Measurements from ENCODE around the gene NELL2.

Gene NELL2

DNA sequence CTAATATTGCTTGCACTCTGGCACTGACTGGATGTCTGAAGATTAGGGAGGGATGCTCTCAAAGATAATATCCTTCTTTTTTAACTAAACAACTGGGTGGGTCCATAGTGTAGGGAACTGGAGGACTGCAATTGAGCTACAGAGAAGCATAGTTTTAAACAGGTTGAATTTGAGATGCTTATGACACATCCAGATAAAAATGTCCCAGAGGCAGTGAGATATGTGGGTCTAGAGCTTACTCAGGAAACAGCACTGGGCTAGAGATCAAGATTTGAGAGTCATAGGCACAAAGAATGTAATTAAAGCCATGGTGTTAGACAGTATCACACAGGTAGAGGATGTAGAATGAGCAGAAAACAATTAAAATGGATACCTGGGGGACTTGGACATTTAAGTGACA is 198.4 kb downstream of the NELL2 start:
- no peak for DNase-seq (ENCODE audit: low read depth)
- no peak overlapping the region for H3K4me3 ChIP-seq (replicated peaks; ENCODE audit: low read depth, low read length)
- TF ChIP-seq, protein P1, sequence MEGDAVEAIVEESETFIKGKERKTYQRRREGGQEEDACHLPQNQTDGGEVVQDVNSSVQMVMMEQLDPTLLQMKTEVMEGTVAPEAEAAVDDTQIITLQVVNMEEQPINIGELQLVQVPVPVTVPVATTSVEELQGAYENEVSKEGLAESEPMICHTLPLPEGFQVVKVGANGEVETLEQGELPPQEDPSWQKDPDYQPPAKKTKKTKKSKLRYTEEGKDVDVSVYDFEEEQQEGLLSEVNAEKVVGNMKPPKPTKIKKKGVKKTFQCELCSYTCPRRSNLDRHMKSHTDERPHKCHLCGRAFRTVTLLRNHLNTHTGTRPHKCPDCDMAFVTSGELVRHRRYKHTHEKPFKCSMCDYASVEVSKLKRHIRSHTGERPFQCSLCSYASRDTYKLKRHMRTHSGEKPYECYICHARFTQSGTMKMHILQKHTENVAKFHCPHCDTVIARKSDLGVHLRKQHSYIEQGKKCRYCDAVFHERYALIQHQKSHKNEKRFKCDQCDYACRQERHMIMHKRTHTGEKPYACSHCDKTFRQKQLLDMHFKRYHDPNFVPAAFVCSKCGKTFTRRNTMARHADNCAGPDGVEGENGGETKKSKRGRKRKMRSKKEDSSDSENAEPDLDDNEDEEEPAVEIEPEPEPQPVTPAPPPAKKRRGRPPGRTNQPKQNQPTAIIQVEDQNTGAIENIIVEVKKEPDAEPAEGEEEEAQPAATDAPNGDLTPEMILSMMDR (IDR thresholded peaks at IDR 0.05; ENCODE audit: low read length, missing control alignments) = no peak

DNA sequence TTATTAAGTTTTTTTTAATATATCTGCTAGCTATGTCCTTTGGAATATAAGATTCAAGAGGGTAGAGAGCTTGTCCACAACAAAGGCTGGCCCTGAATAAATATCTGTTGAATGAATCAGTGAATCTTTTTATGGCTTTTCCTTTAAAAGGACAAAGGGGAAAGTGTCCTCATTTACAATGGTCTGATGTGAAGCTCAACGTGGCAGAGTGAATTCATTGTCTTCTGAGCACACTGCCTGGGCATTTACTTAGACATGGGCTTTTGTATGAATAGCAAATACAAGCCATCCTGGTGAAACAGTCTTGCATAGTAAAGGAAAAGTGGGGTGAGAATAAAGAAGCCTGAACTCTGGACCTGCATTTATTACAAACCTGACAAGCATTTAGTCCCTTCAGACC is 201.2 kb downstream of the NELL2 start:
- TF ChIP-seq, protein P1 (IDR thresholded peaks at IDR 0.05; ENCODE audit: low read length, missing control alignments) = no peak
- no peak overlapping the region for H3K4me3 ChIP-seq (replicated peaks; ENCODE audit: low read depth, low read length)
- DNase-seq (ENCODE audit: low read depth) = no peak

DNA sequence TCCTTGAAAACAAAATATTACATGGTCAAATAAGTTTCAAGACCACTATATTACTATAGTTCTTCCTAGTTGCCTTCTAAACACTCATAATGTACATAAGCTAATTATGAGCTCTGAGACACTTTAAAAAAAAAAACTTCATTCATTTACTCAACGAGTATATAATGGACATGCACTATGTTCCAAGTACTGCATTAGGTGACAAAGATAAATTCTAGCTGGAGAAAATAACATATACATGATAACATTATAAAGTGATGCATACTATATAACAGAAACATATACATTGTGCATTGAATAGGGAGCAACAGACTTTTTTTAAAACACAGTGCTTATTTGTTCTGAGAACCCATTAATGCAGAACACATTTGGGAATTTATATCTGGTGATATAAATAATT is 202.3 kb downstream of the NELL2 start:
- TF ChIP-seq, protein P1 (IDR thresholded peaks at IDR 0.05; ENCODE audit: low read length, missing control alignments) = no peak
- no peak for DNase-seq (ENCODE audit: low read depth)
- no peak overlapping the region for H3K4me3 ChIP-seq (replicated peaks; ENCODE audit: low read depth, low read length)

DNA sequence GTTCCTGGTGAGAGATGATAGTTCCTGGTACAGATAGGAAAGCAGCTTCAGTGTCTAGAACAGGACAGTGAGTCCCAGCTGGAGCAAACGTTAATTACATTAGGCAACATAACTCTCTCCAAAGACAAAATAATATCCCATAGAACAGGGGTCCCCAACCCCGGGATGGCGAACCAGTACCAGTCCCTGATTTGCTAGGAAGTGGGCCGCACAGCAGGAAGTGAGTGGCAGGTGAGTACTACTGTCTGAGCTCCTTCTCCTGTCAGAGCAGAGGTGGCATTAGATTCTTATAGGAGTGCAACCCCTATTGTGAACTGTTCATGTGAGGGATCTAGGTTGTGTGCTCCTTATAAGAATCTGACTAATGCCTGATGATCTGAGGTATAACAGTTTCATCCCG is 204.1 kb downstream of the NELL2 start:
- no peak for DNase-seq (ENCODE audit: low read depth)
- TF ChIP-seq, protein P1 (IDR thresholded peaks at IDR 0.05; ENCODE audit: low read length, missing control alignments) = no peak
- H3K4me3 ChIP-seq (replicated peaks; ENCODE audit: low read depth, low read length) = no peak overlapping the region

DNA sequence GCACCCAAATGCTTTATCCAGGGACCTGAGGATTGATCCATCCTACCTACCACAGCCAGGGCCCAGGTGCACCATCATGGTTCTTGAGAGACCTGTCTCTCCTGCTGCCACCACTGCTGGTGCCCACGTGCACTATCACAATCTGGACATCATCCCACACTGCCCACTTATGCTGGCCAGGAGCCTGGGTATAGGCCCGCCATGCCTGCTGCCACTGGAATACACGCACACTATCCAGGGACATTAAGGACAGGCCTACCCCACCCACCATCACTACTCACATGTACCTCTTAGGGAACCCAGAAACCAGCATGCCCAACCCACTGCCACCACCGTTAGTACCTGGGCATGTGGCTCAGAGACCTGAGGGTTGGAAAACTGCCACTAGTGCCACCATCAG is 207.7 kb downstream of the NELL2 start:
- no peak for DNase-seq (ENCODE audit: low read depth)
- TF ChIP-seq, protein P1 (IDR thresholded peaks at IDR 0.05; ENCODE audit: low read length, missing control alignments) = no peak
- no peak overlapping the region for H3K4me3 ChIP-seq (replicated peaks; ENCODE audit: low read depth, low read length)

DNA sequence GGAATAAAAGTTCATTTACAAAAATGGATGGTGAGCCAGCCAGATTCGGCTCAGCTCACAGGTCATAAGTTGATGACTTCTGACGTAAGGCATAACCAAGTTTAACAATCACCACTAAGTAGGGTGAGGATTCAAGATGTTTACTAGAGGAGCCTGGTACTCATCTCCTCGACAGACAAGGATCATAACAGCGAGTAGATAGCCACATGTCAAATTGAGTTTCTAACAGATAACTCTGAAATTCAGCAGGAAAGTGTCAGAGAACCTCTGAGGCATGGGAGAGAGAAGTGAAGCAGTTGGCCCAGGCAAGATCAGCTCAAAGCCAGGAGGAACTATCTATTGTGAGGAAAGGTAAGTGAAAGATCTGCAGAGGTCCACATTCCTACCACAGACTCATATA is 208.7 kb downstream of the NELL2 start:
- TF ChIP-seq, protein P1 (IDR thresholded peaks at IDR 0.05; ENCODE audit: low read length, missing control alignments) = no peak
- no peak for DNase-seq (ENCODE audit: low read depth)

DNA sequence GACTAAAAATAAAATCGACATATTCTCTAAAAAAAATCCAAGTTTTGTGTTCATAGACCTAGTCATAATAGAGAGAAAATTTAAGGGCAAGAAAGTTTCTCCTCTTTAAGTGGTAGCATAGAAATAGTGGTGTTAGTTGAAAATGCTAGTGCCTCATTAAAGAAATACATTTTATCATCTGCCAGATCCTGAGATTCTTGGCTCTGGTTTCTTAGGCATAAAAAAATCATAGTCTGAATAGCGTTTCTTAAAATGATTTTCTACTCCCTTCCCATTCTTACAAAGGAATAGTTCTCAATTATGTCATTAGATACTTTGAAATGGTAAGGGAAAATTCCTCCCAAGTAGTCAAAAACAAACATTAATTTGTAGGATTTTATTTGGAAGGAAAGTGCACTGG is 212.8 kb downstream of the NELL2 start:
- TF ChIP-seq, protein P1 (IDR thresholded peaks at IDR 0.05; ENCODE audit: low read length, missing control alignments) = no peak
- H3K4me3 ChIP-seq (replicated peaks; ENCODE audit: low read depth, low read length) = no peak overlapping the region
- no peak for DNase-seq (ENCODE audit: low read depth)

More for the DNA sequence above, 208.7 kb downstream of the NELL2 start:
- no peak overlapping the region for H3K4me3 ChIP-seq (replicated peaks; ENCODE audit: low read depth, low read length)
